ENCODE results near the gene DENND2D. TPM values are rescaled to one million over a fixed set of nuclear protein-coding genes. Genes with fewer than 3 reads are reported as not detected.

Gene DENND2D
- total RNA-seq, 2 donors from 2014 or later = 25.4 to 37.2 TPM

DNA sequence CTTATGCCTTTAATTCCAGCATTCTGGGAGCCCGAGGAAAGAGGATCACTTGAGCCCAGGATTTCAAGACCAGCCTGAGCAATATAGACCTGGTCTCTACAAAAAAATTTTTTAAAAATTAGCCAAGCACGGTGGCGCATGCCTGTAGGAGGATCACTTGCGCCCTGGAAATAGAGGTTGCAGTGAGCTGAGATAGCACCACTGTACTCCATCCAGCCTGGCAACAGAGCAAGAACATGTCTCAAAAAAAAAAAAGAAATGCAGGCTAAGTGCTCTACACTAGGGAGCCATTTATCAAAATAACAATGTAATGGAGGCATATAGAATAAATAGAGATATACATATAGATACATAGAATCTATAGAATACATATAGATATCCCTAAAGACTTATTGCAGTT lies 37.1 kb downstream of the DENND2D start:
- H3K27ac ChIP-seq = no peak overlapping the region
- WGBS = 98% methylated on average over 4 of the region's 4 CpGs
- H3K27me3 ChIP-seq (replicated peaks; ENCODE audit: insufficient read depth) = no peaks in the 10 kb centered on the region
- H3K36me3 ChIP-seq = no peaks in the 10 kb centered on the region
- DNase-seq (ENCODE audit: low spot score) = no peak
- no peak overlapping the region for H3K4me3 ChIP-seq
- TF ChIP-seq POLR2A (IDR thresholded peaks at IDR 0.05) = no peak
- TF ChIP-seq, protein P1, sequence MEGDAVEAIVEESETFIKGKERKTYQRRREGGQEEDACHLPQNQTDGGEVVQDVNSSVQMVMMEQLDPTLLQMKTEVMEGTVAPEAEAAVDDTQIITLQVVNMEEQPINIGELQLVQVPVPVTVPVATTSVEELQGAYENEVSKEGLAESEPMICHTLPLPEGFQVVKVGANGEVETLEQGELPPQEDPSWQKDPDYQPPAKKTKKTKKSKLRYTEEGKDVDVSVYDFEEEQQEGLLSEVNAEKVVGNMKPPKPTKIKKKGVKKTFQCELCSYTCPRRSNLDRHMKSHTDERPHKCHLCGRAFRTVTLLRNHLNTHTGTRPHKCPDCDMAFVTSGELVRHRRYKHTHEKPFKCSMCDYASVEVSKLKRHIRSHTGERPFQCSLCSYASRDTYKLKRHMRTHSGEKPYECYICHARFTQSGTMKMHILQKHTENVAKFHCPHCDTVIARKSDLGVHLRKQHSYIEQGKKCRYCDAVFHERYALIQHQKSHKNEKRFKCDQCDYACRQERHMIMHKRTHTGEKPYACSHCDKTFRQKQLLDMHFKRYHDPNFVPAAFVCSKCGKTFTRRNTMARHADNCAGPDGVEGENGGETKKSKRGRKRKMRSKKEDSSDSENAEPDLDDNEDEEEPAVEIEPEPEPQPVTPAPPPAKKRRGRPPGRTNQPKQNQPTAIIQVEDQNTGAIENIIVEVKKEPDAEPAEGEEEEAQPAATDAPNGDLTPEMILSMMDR (IDR thresholded peaks at IDR 0.05) = no peak
- no peak for TF ChIP-seq POLR2AphosphoS5 (IDR thresholded peaks at IDR 0.05)
- intact Hi-C loops (cut with DNase I) = no loop called here
- no peaks in the 10 kb centered on the region for H3K9me3 ChIP-seq
- no peaks in the 10 kb centered on the region for H3K4me1 ChIP-seq (replicated peaks)

DNA sequence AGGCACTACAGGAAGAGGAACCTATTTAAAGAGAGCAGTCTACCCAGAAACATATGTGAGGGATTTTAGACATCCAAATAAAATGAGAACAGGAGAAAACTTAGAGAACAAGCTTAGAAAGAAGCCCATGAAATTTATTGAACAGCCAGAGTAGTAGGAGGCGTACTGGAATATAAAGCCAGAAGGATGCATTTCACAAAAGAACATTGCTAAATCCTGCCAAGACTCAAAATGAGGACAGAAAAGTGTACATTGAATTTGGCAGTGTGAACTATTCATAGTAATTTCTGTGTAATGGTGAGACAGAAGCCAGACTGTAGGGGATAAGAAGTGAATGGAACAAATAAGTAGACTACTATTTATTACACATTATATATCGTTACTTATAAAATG lies 38.0 kb downstream of the DENND2D start:
- TF ChIP-seq POLR2A (IDR thresholded peaks at IDR 0.05) = no peak
- TF ChIP-seq, protein P1 (IDR thresholded peaks at IDR 0.05) = no peak
- no peak for TF ChIP-seq POLR2AphosphoS5 (IDR thresholded peaks at IDR 0.05)
- Histone ChIP-seq H3K36me3 (no peaks in the 10 kb centered on the region), H3K27me3 (replicated peaks; ENCODE audit: insufficient read depth) (no peaks in the 10 kb centered on the region), H3K27ac (no peak overlapping the region), H3K4me1 (replicated peaks) (no peaks in the 10 kb centered on the region), H3K4me3 (no peak overlapping the region), H3K9me3 (no peaks in the 10 kb centered on the region)
- WGBS = 82% methylated on average over 2 of the region's 2 CpGs
- DNase-seq (ENCODE audit: low spot score) = no peak
- intact Hi-C loops (cut with DNase I) = no loop called here

DNA sequence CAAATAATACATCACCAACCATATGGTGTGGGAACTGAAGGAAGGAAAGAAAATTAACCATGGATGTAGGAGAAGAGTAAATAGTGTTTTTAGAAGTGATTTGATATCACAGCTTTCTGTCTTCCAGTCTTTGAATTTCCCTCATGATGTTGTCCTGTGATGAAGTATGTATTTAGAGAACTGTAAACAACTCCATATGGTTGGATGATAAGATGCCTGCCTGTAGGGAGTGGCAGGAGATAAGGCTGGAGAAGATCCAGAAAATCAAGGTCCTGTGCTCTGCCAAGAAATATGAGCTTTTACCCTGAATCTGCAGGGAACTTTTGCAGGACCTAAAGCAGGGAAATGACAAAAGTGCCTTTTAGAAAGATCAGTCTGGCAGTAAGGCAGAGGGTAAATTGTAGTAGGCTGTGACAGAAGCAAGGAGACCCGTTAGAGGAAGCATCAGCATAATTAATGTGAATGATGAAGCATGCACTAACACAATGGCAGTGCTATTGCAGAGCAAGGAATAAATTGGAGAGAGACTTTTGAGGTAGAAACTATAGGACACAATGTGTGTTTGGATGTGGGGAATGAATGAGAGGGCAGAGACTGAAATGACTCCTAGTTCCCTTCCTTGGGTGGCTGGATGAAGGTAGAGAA lies 38.5 kb downstream of the DENND2D start:
- Histone ChIP-seq H3K4me1 (replicated peaks) (no peaks in the 10 kb centered on the region), H3K4me3 (no peak overlapping the region), H3K36me3 (no peaks in the 10 kb centered on the region), H3K9me3 (no peaks in the 10 kb centered on the region), H3K27me3 (replicated peaks; ENCODE audit: insufficient read depth) (no peaks in the 10 kb centered on the region), H3K27ac (no peak overlapping the region)
- WGBS = 71% methylated on average over 1 of the region's 1 CpG
- DNase-seq (ENCODE audit: low spot score) = no peak
- TF ChIP-seq POLR2A (IDR thresholded peaks at IDR 0.05) (no peak), POLR2AphosphoS5 (IDR thresholded peaks at IDR 0.05) (no peak)
- TF ChIP-seq, protein P1 (IDR thresholded peaks at IDR 0.05) = no peak
- intact Hi-C loops (cut with DNase I) = no loop called here

DNA sequence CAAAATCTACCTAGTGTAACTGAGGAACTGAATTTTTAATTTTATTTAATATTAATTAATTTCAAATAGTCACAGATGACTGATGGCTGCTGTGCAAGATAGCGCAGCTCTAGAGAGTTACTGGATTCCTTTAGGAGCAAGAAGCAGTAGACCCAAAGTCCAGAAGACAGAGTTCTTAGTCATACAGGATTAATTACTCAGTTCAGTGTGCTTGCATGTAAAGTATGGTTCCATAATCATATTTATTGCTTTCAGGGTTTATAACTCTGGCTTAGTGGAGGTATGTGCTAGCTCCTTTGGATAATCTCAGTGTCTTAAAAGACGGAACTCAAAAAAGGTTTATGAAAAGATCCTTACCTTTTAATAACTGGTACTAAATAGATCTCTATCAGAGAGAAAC lies 43.0 kb downstream of the DENND2D start:
- no peaks in the 10 kb centered on the region for H3K36me3 ChIP-seq
- no peak overlapping the region for H3K4me3 ChIP-seq
- H3K4me1 ChIP-seq (replicated peaks) = no peaks in the 10 kb centered on the region
- 91% methylated on average over 2 of the region's 2 CpGs for WGBS
- intact Hi-C loops (cut with DNase I) = no loop called here
- no peaks in the 10 kb centered on the region for H3K9me3 ChIP-seq
- TF ChIP-seq POLR2A (IDR thresholded peaks at IDR 0.05) (no peak), POLR2AphosphoS5 (IDR thresholded peaks at IDR 0.05) (no peak)
- TF ChIP-seq, protein P1 (IDR thresholded peaks at IDR 0.05) = no peak
- H3K27me3 ChIP-seq (replicated peaks; ENCODE audit: insufficient read depth) = no peaks in the 10 kb centered on the region
- DNase-seq (ENCODE audit: low spot score) = no peak
- no peak overlapping the region for H3K27ac ChIP-seq
